H1 (cell line): ENCODE data around the gene ORMDL2. TPM values are rescaled to one million over a fixed set of nuclear protein-coding genes. Genes with fewer than 3 reads are reported as not detected.

ENCODE experiments used
- CEBPB ChIP-seq: IDR thresholded peaks from 2 replicates; pipeline ENCODE4 v1.6.1; 2012; ENCODE audit warnings: low read depth, low read length
- CHD7 ChIP-seq: fragments of 300-600 bp; sonication (generic); IDR thresholded peaks from 2 replicates; pipeline ENCODE4 v1.7.1; 2012; ENCODE audit warnings: low read length, moderate library complexity, mild to moderate bottlenecking, inconsistent platforms; ENCODE audit not compliant: insufficient replicate concordance
- E2F6 ChIP-seq: IDR thresholded peaks from 2 replicates; pipeline ENCODE4 v1.6.1; 2012; ENCODE audit warnings: inconsistent platforms
- EZH2 ChIP-seq: fragments of 200-600 bp; sonication (generic); IDR thresholded peaks from 2 replicates; pipeline ENCODE4 v1.7.1; 2012; ENCODE audit warnings: low read depth, mild to moderate bottlenecking, moderate library complexity, low read length, inconsistent platforms; ENCODE audit not compliant: severe bottlenecking
- HDAC6 ChIP-seq: IDR thresholded peaks from one replicate; pipeline ENCODE4 v1.7.1; 2012; ENCODE audit warnings: low read depth, mild to moderate bottlenecking, inconsistent platforms, low read length, moderate library complexity
- NANOG ChIP-seq: IDR thresholded peaks from 2 replicates; pipeline ENCODE4 v1.6.1; 2011; ENCODE audit warnings: low read length, low read depth, mild to moderate bottlenecking, inconsistent platforms; ENCODE audit not compliant: insufficient read depth, poor library complexity, severe bottlenecking
- RBBP5 ChIP-seq: IDR thresholded peaks from 2 replicates; pipeline ENCODE4 v1.7.1; 2012; ENCODE audit warnings: low read depth, mild to moderate bottlenecking, inconsistent platforms, low read length, moderate library complexity, borderline replicate concordance
- SAP30 ChIP-seq: fragments of 300-600 bp; sonication (generic); IDR thresholded peaks from 2 replicates; pipeline ENCODE4 v1.7.1; 2012; ENCODE audit warnings: low read length, moderate library complexity, mild to moderate bottlenecking, inconsistent platforms; ENCODE audit not compliant: insufficient read depth, insufficient replicate concordance
- polyA plus RNA-seq, 7 experiments: library from polyadenylated mRNA; depleted of rRNA in 3 of 7; stranded (reverse) in 5 of 7; unstranded in 2 of 7; fragments of >200 nt in 5 of 7; fragments of 200-250 nt in 2 of 7; gene quantifications; 1 replicate in 5 of 7; 2 replicates in 1 of 7; 4 replicates in 1 of 7; pipeline versions ENCODE4 v1.2.1 to v1.2.3, GENCODE V29; 2011 to 2013; ENCODE audit warnings: missing spikeins in 2 of 7, mixed read lengths in 2 of 7
- total RNA-seq: library from RNA; stranded (reverse); fragmentation: NEBNext Ultra II Directional; extraction: Animal tissue kit (Norgen Biotek cat#: 25700); gene quantifications from 2 replicates; pipeline ENCODE4 v1.2.1, GENCODE V29; 2021

ORMDL2 gene
- total and polyA plus RNA-seq, 2 of the 8 experiments (the other 6 are each of a cell fraction or from before 2014, with no cell fraction given), result 39.0 to 65.6 TPM

- TF ChIP-seq RBBP5 (peak; percentile 89), EZH2 (no peak), HDAC6 (no peak), NANOG (no peak), E2F6 (peak; percentile 36; the same call in 1 of the 2 replicates), SAP30 (peak; percentile 76), CEBPB (no peak), CHD7 (no peak)
These were observed at the start of gene ORMDL2, which contains the start of gene SARNP (continued) for GRCh38 chr12:55817345-55818139.
